Prostate gland (tissue), 2 donors: ENCODE data around the gene SMAD7.

Experiments used
- POLR2A ChIP-seq: fragments of 450-650 bp; IDR thresholded peaks from one replicate; pipeline ENCODE4 v1.6.1; 2016; ENCODE audit warnings: antibody characterized with exemption, mild to moderate bottlenecking
- POLR2AphosphoS5 ChIP-seq: sonication (generic); formaldehyde crosslinking; IDR thresholded peaks from one replicate; pipeline ENCODE4 v1.6.1; 2017; ENCODE audit warnings: antibody characterized with exemption
- TF ChIP-seq, protein P1 (sequence below), 4 experiments: fragments of 200-600 bp in 2 of 4; fragments of 450-650 bp in 2 of 4; sonication (generic) in 2 of 4; IDR thresholded peaks; 1 replicate in 3 of 4; 2 replicates in 1 of 4; pipeline ENCODE4 v1.5.1; 2016 to 2019; ENCODE audit warnings: antibody characterized with exemption in 4 of 4, mild to moderate bottlenecking in 2 of 4, moderate library complexity in 2 of 4

GRCh38 chr18:48942554-48943261 lies 8.1 kb downstream of the SMAD7 start:
- TF ChIP-seq, protein P1, sequence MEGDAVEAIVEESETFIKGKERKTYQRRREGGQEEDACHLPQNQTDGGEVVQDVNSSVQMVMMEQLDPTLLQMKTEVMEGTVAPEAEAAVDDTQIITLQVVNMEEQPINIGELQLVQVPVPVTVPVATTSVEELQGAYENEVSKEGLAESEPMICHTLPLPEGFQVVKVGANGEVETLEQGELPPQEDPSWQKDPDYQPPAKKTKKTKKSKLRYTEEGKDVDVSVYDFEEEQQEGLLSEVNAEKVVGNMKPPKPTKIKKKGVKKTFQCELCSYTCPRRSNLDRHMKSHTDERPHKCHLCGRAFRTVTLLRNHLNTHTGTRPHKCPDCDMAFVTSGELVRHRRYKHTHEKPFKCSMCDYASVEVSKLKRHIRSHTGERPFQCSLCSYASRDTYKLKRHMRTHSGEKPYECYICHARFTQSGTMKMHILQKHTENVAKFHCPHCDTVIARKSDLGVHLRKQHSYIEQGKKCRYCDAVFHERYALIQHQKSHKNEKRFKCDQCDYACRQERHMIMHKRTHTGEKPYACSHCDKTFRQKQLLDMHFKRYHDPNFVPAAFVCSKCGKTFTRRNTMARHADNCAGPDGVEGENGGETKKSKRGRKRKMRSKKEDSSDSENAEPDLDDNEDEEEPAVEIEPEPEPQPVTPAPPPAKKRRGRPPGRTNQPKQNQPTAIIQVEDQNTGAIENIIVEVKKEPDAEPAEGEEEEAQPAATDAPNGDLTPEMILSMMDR (IDR thresholded peaks at IDR 0.05): no peak
- no peak for TF ChIP-seq POLR2AphosphoS5
- TF ChIP-seq POLR2A: peak; percentile 15
